ENCODE data around the gene MTOR. TPM values are rescaled to one million over a fixed set of nuclear protein-coding genes. Genes with fewer than 3 reads are reported as not detected.

MTOR gene
- total and polyA plus RNA-seq, 2 donors (not counting 3 experiments of a cell fraction or from before 2014, with no cell fraction given), result 33.5 to 50.4 TPM

- no TSS peak for BruUV-seq (replicated peaks)
- no peak for FAIRE-seq
- no peaks in the 10 kb centered on the region for H3K79me2 ChIP-seq (ENCODE audit: control insufficient read depth, insufficient read depth, low read length)
- no peaks in the 10 kb centered on the region for H3K27me3 ChIP-seq (ENCODE audit: control insufficient read depth in 2 of 2, insufficient read depth in 2 of 2, low read length in 2 of 2)
- intact Hi-C loops (cut with micrococcal nuclease), result no loop called here
- no peaks in the 10 kb centered on the region for H3K9me1 ChIP-seq (replicated peaks; ENCODE audit: control insufficient read depth, extremely low read depth, insufficient read depth, low read length)
- no peak overlapping the region for H2AFZ ChIP-seq (ENCODE audit: low read depth, low read length)
- H3K36me3 ChIP-seq (ENCODE audit: control insufficient read depth in 2 of 2, extremely low read depth in 1 of 2, insufficient read depth in 2 of 2, low read length in 2 of 2), result peaks cover 0 to 15% of the 10 kb centered on the region in 2 experiments
- no peak overlapping the region for H3K4me3 ChIP-seq (replicated peaks in 1 of 3; ENCODE audit: insufficient read depth in 1 of 3, low read depth in 1 of 3, low read length in 3 of 3)
- peaks cover 3% of the 10 kb centered on the region for H3K4me1 ChIP-seq (ENCODE audit: control insufficient read depth, extremely low read depth, insufficient read depth, low read length)
- peak; percentile 25 for DNase-seq (ENCODE audit: low read depth, low spot score)
- CTCF ChIA-PET, result no interaction called here
- TF ChIP-seq CTCF (IDR thresholded peaks at IDR 0.05; ENCODE audit: extremely low read depth in 1 of 2, insufficient read depth in 1 of 2, low read depth in 1 of 2, low read length in 2 of 2) (no peak), MYC (IDR thresholded peaks at IDR 0.05; ENCODE audit: low read depth, low read length) (no peak), GATA2 (IDR thresholded peaks at IDR 0.05; ENCODE audit: insufficient read depth, insufficient read length, low read depth, low read length) (peak; percentile 41)
- H3K9ac ChIP-seq (replicated peaks; ENCODE audit: extremely low read depth, insufficient read depth, low read length), result no peak overlapping the region
- H3K27ac ChIP-seq (ENCODE audit: insufficient read depth, low read depth, low read length), result no peak overlapping the region
- H3K4me2 ChIP-seq (ENCODE audit: insufficient read depth, low read length), result no peak overlapping the region
- H3K9me3 ChIP-seq (replicated peaks; ENCODE audit: control insufficient read depth, insufficient read depth, low read length), result no peaks in the 10 kb centered on the region
- dilution Hi-C loops (cut with MboI; ENCODE audit: extremely low pct_ligation_motif_present, low sequenced_read_pairs), result no loop called here
- POLR2A ChIA-PET, result no interaction called here
- H4K20me1 ChIP-seq (replicated peaks; ENCODE audit: control insufficient read depth, extremely low read depth, insufficient read depth, low read length), result no peaks in the 10 kb centered on the region
Observed at GRCh38 chr1:11156441-11156840, 105.9 kb downstream of the MTOR start.

- Histone ChIP-seq H4K20me1 (replicated peaks; ENCODE audit: control insufficient read depth, extremely low read depth, insufficient read depth, low read length) (no peaks in the 10 kb centered on the region), H3K9me1 (replicated peaks; ENCODE audit: control insufficient read depth, extremely low read depth, insufficient read depth, low read length) (no peaks in the 10 kb centered on the region), H3K4me2 (ENCODE audit: insufficient read depth, low read length) (no peak overlapping the region), H3K4me1 (ENCODE audit: control insufficient read depth, extremely low read depth, insufficient read depth, low read length) (peaks cover 1% of the 10 kb centered on the region), H3K9me3 (replicated peaks; ENCODE audit: control insufficient read depth, insufficient read depth, low read length) (no peaks in the 10 kb centered on the region), H3K36me3 (ENCODE audit: control insufficient read depth in 2 of 2, extremely low read depth in 1 of 2, insufficient read depth in 2 of 2, low read length in 2 of 2) (peaks cover 0 to 20% of the 10 kb centered on the region in 2 experiments), H3K4me3 (replicated peaks in 1 of 3; ENCODE audit: insufficient read depth in 1 of 3, low read depth in 1 of 3, low read length in 3 of 3) (no peak overlapping the region), H3K27me3 (ENCODE audit: control insufficient read depth in 2 of 2, insufficient read depth in 2 of 2, low read length in 2 of 2) (no peaks in the 10 kb centered on the region), H3K27ac (ENCODE audit: insufficient read depth, low read depth, low read length) (no peak overlapping the region), H3K9ac (replicated peaks; ENCODE audit: extremely low read depth, insufficient read depth, low read length) (no peak overlapping the region), H2AFZ (ENCODE audit: low read depth, low read length) (no peak overlapping the region), H3K79me2 (ENCODE audit: control insufficient read depth, insufficient read depth, low read length) (no peaks in the 10 kb centered on the region)
- ChIA-PET CTCF (interaction anchor here (1.2 kb wide), 1 partner anchor 116 kb away, joined by 5 read pairs; no protein-coding TSS in a partner anchor), POLR2A (no interaction called here)
- BruUV-seq (replicated peaks), result no TSS peak
- dilution Hi-C loops (cut with MboI; ENCODE audit: extremely low pct_ligation_motif_present, low sequenced_read_pairs), result no loop called here
- no peak for DNase-seq (ENCODE audit: low read depth, low spot score)
- intact Hi-C loops (cut with micrococcal nuclease), result no loop called here
- no peak for FAIRE-seq
- TF ChIP-seq POLR2A (IDR thresholded peaks at IDR 0.05; ENCODE audit: low read depth, low read length) (no peak), POLR2AphosphoS5 (IDR thresholded peaks at IDR 0.05; ENCODE audit: insufficient read depth, low read depth, low read length) (no peak), CTCF (IDR thresholded peaks at IDR 0.05; ENCODE audit: extremely low read depth in 1 of 2, insufficient read depth in 1 of 2, low read depth in 1 of 2, low read length in 2 of 2) (no peak), GATA2 (IDR thresholded peaks at IDR 0.05; ENCODE audit: insufficient read depth, insufficient read length, low read depth, low read length) (no peak), MYC (IDR thresholded peaks at IDR 0.05; ENCODE audit: low read depth, low read length) (no peak), JUN (IDR thresholded peaks at IDR 0.05; ENCODE audit: borderline replicate concordance, insufficient read depth, insufficient read length, low read depth) (no peak), EZH2 (IDR thresholded peaks at IDR 0.05; ENCODE audit: borderline replicate concordance, low read depth, low read length, severe bottlenecking) (no peak), FOS (IDR thresholded peaks at IDR 0.05; ENCODE audit: borderline replicate concordance, insufficient read depth, low read length) (no peak), MAX (IDR thresholded peaks at IDR 0.05; ENCODE audit: insufficient read depth, insufficient read length) (no peak)
Observed at GRCh38 chr1:11153184-11153583, 109.2 kb downstream of the MTOR start.

All from endothelial cell of umbilical vein (primary cell).